ENCODE measurements around the gene IL18.

DNA sequence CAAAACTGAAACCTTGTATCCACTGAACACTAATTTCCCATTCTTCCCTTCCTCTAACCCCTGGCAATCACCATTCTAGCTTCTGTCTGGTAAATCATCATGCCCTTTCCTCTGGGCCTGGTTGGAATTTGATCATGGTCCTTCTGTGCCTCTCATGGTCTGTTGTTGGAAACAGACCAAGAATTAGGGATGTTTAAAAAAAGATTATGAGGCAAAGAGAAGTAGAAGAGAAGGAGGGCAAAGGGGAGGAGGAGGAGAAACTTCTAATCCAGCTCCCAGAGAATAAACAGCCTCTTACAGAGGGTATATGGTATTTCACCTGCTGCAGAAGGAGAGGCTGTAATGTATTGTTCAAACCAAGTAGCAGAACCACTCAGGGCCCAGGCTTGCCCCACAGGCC, 22.0 kb upstream of the IL18 start:
- TF ChIP-seq, protein P1, sequence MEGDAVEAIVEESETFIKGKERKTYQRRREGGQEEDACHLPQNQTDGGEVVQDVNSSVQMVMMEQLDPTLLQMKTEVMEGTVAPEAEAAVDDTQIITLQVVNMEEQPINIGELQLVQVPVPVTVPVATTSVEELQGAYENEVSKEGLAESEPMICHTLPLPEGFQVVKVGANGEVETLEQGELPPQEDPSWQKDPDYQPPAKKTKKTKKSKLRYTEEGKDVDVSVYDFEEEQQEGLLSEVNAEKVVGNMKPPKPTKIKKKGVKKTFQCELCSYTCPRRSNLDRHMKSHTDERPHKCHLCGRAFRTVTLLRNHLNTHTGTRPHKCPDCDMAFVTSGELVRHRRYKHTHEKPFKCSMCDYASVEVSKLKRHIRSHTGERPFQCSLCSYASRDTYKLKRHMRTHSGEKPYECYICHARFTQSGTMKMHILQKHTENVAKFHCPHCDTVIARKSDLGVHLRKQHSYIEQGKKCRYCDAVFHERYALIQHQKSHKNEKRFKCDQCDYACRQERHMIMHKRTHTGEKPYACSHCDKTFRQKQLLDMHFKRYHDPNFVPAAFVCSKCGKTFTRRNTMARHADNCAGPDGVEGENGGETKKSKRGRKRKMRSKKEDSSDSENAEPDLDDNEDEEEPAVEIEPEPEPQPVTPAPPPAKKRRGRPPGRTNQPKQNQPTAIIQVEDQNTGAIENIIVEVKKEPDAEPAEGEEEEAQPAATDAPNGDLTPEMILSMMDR (IDR thresholded peaks at IDR 0.05; ENCODE audit: insufficient read depth, low read length, poor library complexity, severe bottlenecking), result no peak
- TF ChIP-seq EZH2phosphoT487 (conservative IDR thresholded peaks at IDR 0.05; ENCODE audit: low read length), result no peak
